Measurements from ENCODE around the gene ABR. TPM values are rescaled to one million over a fixed set of nuclear protein-coding genes. Genes with fewer than 3 reads are reported as not detected.
A peak's percentile ranks its signal among the peaks of the same experiment; 100 is the strongest.

The ABR gene
- total RNA-seq, 1 donor from 2014 or later, result 63.6 TPM

GRCh38 chr17:956905-957304 lies 222.9 kb downstream of the ABR start:
- no peak for TF ChIP-seq CTCF (conservative IDR thresholded peaks at IDR 0.05)
- Mint-ChIP-seq H3K4me3 (peak overlapping the region; percentile 57), H3K4me1 (ENCODE audit: unreplicated experiment) (peaks cover 23% of the 10 kb centered on the region), H3K27me3 (no peaks in the 10 kb centered on the region), H3K9me3 (peaks cover 9% of the 10 kb centered on the region), H3K27ac (peak overlapping the region; percentile 91), H3K36me3 (peaks cover 22% of the 10 kb centered on the region)
- no peak for DNase-seq (ENCODE audit: extremely low spot score, unreplicated experiment)

GRCh38 chr17:954431-955164 lies 225.2 kb downstream of the ABR start:
- H3K27me3 Mint-ChIP-seq, result no peaks in the 10 kb centered on the region
- peak overlapping the region; percentile 94 for H3K27ac Mint-ChIP-seq
- peaks cover 9% of the 10 kb centered on the region for H3K9me3 Mint-ChIP-seq
- no peak for DNase-seq (ENCODE audit: extremely low spot score, unreplicated experiment)
- no peak for TF ChIP-seq CTCF (conservative IDR thresholded peaks at IDR 0.05)
- H3K4me3 Mint-ChIP-seq, result peak overlapping the region; percentile 72
- H3K4me1 Mint-ChIP-seq (ENCODE audit: unreplicated experiment), result peaks cover 36% of the 10 kb centered on the region
- peaks cover 22% of the 10 kb centered on the region for H3K36me3 Mint-ChIP-seq

- Mint-ChIP-seq H3K4me1 (ENCODE audit: unreplicated experiment) (peaks cover 36% of the 10 kb centered on the region), H3K36me3 (peaks cover 22% of the 10 kb centered on the region), H3K9me3 (peaks cover 9% of the 10 kb centered on the region), H3K27ac (peak overlapping the region; percentile 94), H3K4me3 (no peak overlapping the region), H3K27me3 (no peaks in the 10 kb centered on the region)
- no peak for DNase-seq (ENCODE audit: extremely low spot score, unreplicated experiment)
- TF ChIP-seq CTCF (conservative IDR thresholded peaks at IDR 0.05), result no peak
These were observed 226.0 kb downstream of the ABR start for GRCh38 chr17:953767-954166.

Small RNA genes within 50 kb of the gene (microRNA-seq; reads per million reads assigned to microRNA genes)
- gene MIR3183, result 1.7 reads per million

Other genes starting within 250 kb of the ABR start
- 65.1 and 68.0 TPM in 2 replicates for gene NXN, start 200.2 kb downstream of the ABR start, total RNA-seq (ENCODE audit: low replicate concordance)
- 16.2 and 20.1 TPM in 2 replicates for gene TIMM22, start 182.9 kb downstream of the ABR start, total RNA-seq (ENCODE audit: low replicate concordance)
- not detected in 2 replicates for gene BHLHA9, start 90.5 kb upstream of the ABR start, total RNA-seq (ENCODE audit: low replicate concordance)
- not detected in 2 replicates for gene TRARG1, start 99.7 kb upstream of the ABR start, total RNA-seq (ENCODE audit: low replicate concordance)
- 674 and 773 TPM in 2 replicates for gene YWHAE, start 220.2 kb upstream of the ABR start, total RNA-seq (ENCODE audit: low replicate concordance)

Data from type B pancreatic cell (in vitro differentiated cells).